Thyroid gland (tissue), 4 donors: ENCODE data around the gene SHROOM1.

Source experiments
- POLR2A ChIP-seq, 2 donors: fragments of 450-650 bp; IDR thresholded peaks; one replicate each; pipeline ENCODE4 v1.6.1; 2017; ENCODE audit warnings: antibody characterized with exemption in 2 of 2, mild to moderate bottlenecking in 2 of 2, moderate library complexity in 1 of 2
- TF ChIP-seq, protein P1 (sequence below), 6 experiments: fragments of 200-600 bp in 3 of 6; fragments of 450-650 bp in 3 of 6; sonication (generic) in 3 of 6; IDR thresholded peaks; one replicate each; pipeline ENCODE4 v1.5.1; 2016 to 2019; ENCODE audit warnings: antibody characterized with exemption in 6 of 6, mild to moderate bottlenecking in 2 of 6, inconsistent platforms in 1 of 6, moderate library complexity in 1 of 6

DNA sequence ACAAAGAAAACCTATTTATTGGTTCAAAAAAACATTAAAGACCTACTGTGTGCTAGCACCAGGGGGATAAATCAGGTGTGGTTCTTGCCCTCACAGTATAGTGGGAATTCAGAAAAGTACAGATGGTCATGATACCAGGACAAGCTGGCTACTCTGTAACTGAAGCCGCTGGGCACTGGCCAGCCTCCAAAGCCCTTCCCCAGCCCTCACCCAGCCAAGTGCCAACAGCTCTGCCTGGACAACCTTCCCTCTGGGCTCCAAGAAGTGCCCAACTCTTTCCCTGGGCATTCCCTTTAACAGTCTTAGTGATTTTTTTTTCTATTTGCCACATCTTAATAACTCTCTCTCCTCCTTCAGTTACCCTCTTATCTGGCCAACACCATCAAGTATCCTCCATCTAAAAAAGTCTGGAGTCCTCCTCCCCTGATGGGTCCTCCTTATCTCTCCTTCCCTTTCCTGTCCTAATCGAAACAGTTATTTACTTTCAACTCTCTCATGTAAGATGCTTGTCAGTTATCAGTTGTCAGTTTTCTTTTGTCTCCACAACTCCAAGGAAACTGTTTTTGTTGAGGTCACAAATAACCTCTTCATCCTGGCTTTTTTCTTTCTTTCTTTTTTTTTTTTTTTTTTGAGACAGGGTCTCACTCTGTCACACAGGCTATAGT, 40.1 kb downstream of the SHROOM1 start:
- TF ChIP-seq POLR2A (IDR thresholded peaks at IDR 0.05): no peak
- TF ChIP-seq, protein P1, sequence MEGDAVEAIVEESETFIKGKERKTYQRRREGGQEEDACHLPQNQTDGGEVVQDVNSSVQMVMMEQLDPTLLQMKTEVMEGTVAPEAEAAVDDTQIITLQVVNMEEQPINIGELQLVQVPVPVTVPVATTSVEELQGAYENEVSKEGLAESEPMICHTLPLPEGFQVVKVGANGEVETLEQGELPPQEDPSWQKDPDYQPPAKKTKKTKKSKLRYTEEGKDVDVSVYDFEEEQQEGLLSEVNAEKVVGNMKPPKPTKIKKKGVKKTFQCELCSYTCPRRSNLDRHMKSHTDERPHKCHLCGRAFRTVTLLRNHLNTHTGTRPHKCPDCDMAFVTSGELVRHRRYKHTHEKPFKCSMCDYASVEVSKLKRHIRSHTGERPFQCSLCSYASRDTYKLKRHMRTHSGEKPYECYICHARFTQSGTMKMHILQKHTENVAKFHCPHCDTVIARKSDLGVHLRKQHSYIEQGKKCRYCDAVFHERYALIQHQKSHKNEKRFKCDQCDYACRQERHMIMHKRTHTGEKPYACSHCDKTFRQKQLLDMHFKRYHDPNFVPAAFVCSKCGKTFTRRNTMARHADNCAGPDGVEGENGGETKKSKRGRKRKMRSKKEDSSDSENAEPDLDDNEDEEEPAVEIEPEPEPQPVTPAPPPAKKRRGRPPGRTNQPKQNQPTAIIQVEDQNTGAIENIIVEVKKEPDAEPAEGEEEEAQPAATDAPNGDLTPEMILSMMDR (IDR thresholded peaks at IDR 0.05): no peak
